Glutamatergic neuron (in vitro differentiated cells): Measurements from ENCODE around the gene CHD9NB. TPM values are rescaled to one million over a fixed set of nuclear protein-coding genes. Genes with fewer than 3 reads are reported as not detected.
"Not testable (repeated sequence)": the region's sequence is repeated elsewhere in the genome, so short reads cannot be mapped to it uniquely, and the experiment has no call there.

Source experiments
- DNase-seq: peaks from one replicate; pipeline ENCODE4 v3.0.0; 2022
- H3K27ac Mint-ChIP-seq: one replicate; pipeline ENCODE4 v1.8.0; 2020; ENCODE audit warnings: mild to moderate bottlenecking, mixed read lengths, inconsistent platforms; ENCODE audit not compliant: unreplicated experiment
- H3K27me3 Mint-ChIP-seq: one replicate; pipeline ENCODE4 v1.8.0; 2020; ENCODE audit warnings: mild to moderate bottlenecking, moderate library complexity, mixed read lengths, inconsistent platforms; ENCODE audit not compliant: unreplicated experiment
- H3K36me3 Mint-ChIP-seq: one replicate; pipeline ENCODE4 v1.8.0; 2020; ENCODE audit warnings: mild to moderate bottlenecking, mixed read lengths, inconsistent platforms; ENCODE audit not compliant: unreplicated experiment
- H3K4me1 Mint-ChIP-seq: one replicate; pipeline ENCODE4 v1.8.0; 2020; ENCODE audit warnings: mild to moderate bottlenecking, low read depth, mixed read lengths, inconsistent platforms; ENCODE audit not compliant: unreplicated experiment
- H3K4me3 Mint-ChIP-seq: one replicate; pipeline ENCODE4 v1.8.0; 2020; ENCODE audit warnings: mild to moderate bottlenecking, mixed read lengths, inconsistent platforms; ENCODE audit not compliant: unreplicated experiment
- H3K9me3 Mint-ChIP-seq: one replicate; pipeline ENCODE4 v1.8.0; 2020; ENCODE audit warnings: mild to moderate bottlenecking, moderate library complexity, mixed read lengths, inconsistent platforms; ENCODE audit not compliant: unreplicated experiment
- total RNA-seq: library from RNA; stranded (reverse); fragmentation: NEBNext Ultra II Directional; extraction: Animal tissue kit (Norgen Biotek cat#: 25700); gene quantifications from one replicate; pipeline ENCODE4 v1.2.1, GENCODE V29; 2021; ENCODE audit not compliant: unreplicated experiment
- TF ChIP-seq, protein P1 (sequence below): fragments of 200-600 bp; sonication (generic); IDR thresholded peaks from one replicate; pipeline ENCODE4 v1.5.0; 2021; ENCODE audit not compliant: partially characterized antibody, unreplicated experiment

Gene CHD9NB
- total RNA-seq, 1 donor from 2014 or later, result 1.8 TPM

DNA sequence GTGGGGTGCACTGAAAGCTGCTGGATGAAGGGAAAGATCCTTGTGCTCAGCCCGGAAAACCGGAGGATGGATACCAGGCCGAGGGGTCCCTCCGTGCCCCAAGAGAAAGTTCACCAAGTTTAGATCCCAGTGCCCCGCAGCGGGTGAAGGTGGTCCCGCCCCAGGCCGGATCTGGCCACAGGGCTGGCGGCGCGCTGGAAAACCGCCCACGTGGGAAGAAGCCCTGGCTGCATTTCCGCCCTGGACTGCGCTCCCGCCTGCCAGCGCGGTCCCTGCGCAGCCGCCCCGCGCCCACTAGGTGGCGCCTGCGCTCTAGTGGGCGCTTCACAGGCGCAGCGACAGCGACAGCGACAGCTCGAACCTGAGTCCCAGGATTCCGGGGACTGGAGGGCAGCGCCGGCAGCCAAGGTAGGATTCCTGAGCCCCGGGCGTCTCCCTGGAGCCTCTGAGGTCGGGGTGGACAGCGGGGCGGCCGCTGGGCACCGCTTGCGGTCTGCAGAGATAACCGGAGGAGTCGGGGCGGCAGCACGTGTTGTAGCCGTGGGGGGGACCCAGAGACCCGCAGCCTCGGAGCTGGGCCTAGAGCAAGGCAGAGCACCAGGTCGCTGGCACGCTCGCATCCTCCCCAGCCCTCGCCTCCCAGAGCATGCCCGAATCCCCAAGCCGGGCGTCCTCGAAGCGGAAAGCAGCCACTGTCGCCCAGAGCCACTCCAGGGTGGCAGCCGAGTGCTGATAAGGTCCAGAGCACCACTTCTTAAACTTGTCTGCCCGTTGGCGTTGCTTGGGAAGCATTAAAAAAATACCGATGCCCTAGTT lies 2.2 kb upstream of the CHD9NB start, which contains the start of gene CHD9:
Gene CHD9 (plus strand): TSS at position 322 of the 816 bp plus-strand sequence. CDS start 101,099 bp downstream, outside the sequence.
- Mint-ChIP-seq H3K27ac (peak within 1 kb of the TSS; percentile 83), H3K4me3 (peak within 1 kb of the TSS; percentile 85), H3K4me1 (peaks cover 2% of the 10 kb centered on the region), H3K27me3 (no peaks in the 10 kb centered on the region), H3K36me3 (no peaks in the 10 kb centered on the region), H3K9me3 (peaks cover 3% of the 10 kb centered on the region)
- peak; percentile 85 for DNase-seq
- TF ChIP-seq, protein P1, sequence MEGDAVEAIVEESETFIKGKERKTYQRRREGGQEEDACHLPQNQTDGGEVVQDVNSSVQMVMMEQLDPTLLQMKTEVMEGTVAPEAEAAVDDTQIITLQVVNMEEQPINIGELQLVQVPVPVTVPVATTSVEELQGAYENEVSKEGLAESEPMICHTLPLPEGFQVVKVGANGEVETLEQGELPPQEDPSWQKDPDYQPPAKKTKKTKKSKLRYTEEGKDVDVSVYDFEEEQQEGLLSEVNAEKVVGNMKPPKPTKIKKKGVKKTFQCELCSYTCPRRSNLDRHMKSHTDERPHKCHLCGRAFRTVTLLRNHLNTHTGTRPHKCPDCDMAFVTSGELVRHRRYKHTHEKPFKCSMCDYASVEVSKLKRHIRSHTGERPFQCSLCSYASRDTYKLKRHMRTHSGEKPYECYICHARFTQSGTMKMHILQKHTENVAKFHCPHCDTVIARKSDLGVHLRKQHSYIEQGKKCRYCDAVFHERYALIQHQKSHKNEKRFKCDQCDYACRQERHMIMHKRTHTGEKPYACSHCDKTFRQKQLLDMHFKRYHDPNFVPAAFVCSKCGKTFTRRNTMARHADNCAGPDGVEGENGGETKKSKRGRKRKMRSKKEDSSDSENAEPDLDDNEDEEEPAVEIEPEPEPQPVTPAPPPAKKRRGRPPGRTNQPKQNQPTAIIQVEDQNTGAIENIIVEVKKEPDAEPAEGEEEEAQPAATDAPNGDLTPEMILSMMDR, result peak; percentile 99

DNA sequence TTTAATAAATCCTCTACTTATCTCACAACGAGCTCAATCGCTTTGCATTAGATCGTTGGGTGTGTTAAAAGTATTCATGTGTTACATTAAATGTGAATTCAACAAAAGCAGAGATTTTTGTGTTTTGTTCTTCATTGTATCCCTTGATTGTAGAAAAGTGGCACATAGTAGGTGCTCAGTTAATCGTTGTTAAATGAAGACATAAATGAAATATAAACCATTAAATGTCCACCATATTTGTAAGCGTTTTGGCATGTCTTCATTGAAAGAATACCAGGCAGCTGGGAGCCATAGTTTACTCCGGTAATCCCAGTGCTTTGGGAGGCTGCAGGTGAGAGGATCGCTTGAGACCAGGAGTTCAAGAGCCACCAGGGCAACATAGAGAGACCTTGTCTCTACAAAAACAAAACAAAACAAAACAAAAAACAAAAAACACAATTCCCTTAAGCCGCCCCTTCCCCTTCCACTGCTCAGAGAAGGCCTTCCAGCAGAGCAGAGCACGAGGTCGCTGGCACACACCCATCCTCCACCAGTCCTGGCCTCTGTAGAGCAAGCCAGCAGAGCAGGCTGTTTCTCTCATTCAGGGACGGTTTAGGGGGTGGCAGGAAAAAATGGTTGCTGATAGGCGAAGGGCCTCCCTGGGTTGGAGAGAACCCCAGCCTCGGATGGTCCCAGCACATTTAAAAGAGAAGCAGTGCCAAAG lies 1.4 kb upstream of the CHD9NB start:
- DNase-seq, result no peak
- H3K4me1 Mint-ChIP-seq, result peaks cover 2% of the 10 kb centered on the region
- TF ChIP-seq, protein P1, result no peak
- no peaks in the 10 kb centered on the region for H3K36me3 Mint-ChIP-seq
- H3K27me3 Mint-ChIP-seq, result no peaks in the 10 kb centered on the region
- H3K4me3 Mint-ChIP-seq, result peak overlapping the region; percentile 83
- peaks cover 5% of the 10 kb centered on the region for H3K9me3 Mint-ChIP-seq
- H3K27ac Mint-ChIP-seq, result peak overlapping the region; percentile 8

DNA sequence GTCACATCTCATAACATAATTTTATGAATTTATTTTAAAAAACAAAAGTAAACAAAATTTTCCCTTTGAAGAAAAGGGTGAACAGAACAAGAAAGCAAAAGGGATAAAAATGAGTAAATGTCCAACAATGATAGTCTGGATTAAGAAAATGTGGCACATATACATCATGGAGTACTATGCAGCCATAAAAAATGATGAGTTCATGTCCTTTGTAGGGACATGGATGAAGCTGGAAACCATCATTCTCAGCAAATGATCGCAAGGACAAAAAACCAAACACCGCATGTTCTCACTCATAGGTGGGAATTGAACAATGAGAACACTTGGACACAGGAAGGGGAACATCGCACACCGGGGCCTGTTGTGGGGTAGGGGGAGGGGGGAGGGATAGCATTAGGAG lies 1.4 kb downstream of the CHD9NB start:
- H3K27me3 Mint-ChIP-seq, H3K36me3 Mint-ChIP-seq, H3K4me1 Mint-ChIP-seq, H3K27ac Mint-ChIP-seq, H3K4me3 Mint-ChIP-seq, H3K9me3 Mint-ChIP-seq, DNase-seq: not testable (repeated sequence)

DNA sequence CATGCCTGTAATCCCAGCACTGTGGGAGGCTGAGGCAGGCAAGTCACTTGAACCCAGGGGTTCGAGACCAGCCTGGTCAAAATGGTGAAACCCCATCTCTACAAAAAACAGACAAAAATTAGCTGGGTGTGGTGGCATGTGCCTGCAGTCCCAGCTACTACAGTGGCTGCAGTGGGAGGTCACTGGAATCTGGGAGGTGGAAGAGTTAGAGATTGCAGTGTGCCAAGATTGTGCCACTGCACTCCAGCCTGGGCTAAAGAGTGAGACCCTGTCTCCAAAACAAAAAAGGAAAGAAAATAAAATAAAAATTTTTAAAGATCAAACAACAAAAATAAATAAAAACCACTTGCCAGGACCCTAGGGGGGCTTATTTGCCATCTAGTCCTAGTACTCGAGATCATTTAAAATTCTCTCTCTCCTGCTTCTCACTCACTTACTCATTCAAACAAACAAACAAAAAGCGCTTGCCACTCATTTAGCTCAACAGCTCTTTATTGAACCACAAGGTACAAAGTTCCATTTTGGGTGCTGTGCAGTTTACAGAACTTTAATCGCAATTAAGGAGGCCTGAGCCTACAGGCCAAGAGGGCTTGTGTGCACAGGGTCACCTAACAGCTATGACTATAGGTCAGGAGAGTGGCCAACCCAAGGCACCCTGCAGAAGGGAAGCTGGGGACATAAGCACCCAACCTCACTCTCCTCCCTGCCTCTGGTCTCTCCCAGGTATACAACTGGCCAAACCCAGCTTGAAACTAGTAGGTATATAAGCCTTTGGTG lies 4.4 kb downstream of the CHD9NB start:
- H3K27ac Mint-ChIP-seq, result no peak overlapping the region
- peaks cover 9% of the 10 kb centered on the region for H3K27me3 Mint-ChIP-seq
- H3K9me3 Mint-ChIP-seq, result peaks cover 4% of the 10 kb centered on the region
- no peak for DNase-seq
- peaks cover 5% of the 10 kb centered on the region for H3K36me3 Mint-ChIP-seq
- peaks cover 7% of the 10 kb centered on the region for H3K4me1 Mint-ChIP-seq
- no peak overlapping the region for H3K4me3 Mint-ChIP-seq
- TF ChIP-seq, protein P1, result no peak

DNA sequence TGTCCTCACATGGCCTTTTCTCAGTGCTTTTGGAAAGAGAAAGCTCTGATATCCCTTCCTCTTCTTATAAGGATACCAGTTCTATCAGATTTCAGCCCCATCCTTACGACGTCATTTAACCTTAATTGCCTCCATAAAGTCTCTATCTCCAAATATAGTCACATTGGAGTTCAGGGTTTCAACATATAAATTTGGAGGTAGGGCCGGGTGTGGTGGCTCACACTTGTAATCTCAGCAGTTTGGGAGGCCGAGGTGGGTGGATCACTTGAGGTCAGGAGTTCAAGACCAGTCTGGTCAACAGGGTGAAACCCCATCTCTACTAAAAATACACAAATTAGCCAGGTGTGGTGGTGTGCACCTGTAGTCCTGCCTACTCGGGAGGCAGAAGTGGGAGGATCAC lies 5.2 kb downstream of the CHD9NB start:
- DNase-seq, H3K36me3 Mint-ChIP-seq: not testable (repeated sequence)

More for the DNA sequence above, 5.2 kb downstream of the CHD9NB start:
- H3K4me3 Mint-ChIP-seq, H3K27ac Mint-ChIP-seq, H3K9me3 Mint-ChIP-seq: not testable (repeated sequence)
- Mint-ChIP-seq H3K27me3 (peaks cover 10% of the 10 kb centered on the region), H3K4me1 (peaks cover 15% of the 10 kb centered on the region)
